GM18517 (cell line): Measurements from ENCODE around the gene PDIA6.
"Not testable (repeated sequence)": the region's sequence is repeated elsewhere in the genome, so short reads cannot be mapped to it uniquely, and the experiment has no call there.

Source experiments
- ATAC-seq: cut with Tn5 transposase; IDR thresholded peaks from one replicate; pipeline ENCODE4 v1.9.1; 2021; ENCODE audit warnings: mild to moderate bottlenecking, moderate library complexity; ENCODE audit not compliant: unreplicated experiment

Gene PDIA6

DNA sequence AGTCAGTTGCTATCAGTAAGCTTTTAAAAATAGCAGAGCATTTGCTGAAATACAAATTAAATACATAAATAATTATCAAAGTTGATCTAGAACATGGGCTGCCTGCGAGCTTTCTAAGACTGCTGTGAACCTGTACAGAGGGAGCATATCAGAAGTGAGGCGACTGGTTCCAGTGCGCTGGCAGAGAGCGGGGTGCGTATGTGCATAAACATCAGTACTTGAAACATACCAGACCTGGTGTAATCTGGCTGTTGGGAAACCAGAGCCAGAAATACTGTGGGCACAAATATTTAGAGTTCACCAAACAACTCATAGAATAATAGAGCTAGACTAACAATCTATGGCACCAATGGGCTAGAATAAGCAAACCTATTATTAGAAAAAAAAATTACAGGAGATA is 27.3 kb downstream of the PDIA6 start:
- no peak for ATAC-seq

DNA sequence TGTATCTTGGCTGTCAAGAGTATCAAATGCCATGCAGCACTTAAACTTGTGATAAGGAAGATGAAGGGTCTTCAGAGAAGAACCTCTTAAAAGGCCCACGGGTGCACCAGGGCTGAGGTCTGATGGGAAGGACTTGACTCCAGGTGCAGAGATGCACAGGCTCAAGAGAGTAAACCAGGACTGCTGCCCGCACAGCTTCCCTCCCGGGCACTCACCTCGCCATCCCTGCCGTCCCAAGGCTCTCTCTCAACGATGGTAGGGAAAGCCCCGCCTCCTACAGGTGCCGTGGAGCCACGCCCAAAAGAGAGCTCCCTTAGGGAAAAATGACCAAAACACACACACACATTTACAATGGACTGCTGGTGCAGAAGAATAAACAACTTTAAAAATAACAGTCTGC is 27.9 kb downstream of the PDIA6 start:
- ATAC-seq: no peak

DNA sequence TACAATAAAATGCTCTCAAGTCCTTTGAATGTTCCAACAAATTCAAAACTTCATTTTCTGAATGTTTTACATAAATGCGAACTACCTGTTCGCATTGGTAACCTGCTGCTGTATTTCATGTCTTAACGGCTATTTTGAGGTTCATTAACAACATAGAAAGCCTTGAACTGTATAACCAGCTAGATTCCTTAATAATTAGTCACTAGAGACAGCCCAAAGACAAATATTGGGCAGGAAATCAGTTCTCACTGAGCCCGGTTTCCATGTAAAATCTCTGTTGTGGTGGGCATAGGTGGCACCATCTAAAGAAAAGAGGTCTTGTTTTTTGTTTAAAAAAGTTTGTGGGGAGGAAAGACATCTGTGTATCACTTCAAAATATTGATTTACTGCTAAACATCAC is 29.2 kb downstream of the PDIA6 start:
- ATAC-seq: no peak

- no peak for ATAC-seq
Measured at GRCh38 chr2:10781746-10782145, 30.8 kb downstream of the PDIA6 start.

GRCh38 chr2:10780821-10781220 is 31.8 kb downstream of the PDIA6 start:
- ATAC-seq: not testable (repeated sequence)

DNA sequence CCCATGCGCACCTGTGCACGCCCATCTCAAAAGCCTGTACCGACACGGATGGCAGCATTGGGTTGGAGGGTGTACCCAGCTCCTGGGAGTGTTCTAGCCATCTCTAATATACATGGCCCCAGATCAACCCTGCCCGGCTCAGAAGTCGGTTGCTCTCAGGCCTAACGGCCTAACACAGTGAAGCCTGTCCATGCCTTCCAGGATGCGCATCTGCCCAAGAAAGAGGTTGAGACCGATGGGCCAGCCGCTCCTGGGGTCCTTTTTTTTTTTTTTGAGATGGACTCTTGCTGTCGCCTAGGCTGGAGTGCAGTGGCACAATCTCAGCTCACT is 32.1 kb downstream of the PDIA6 start:
- no peak for ATAC-seq

DNA sequence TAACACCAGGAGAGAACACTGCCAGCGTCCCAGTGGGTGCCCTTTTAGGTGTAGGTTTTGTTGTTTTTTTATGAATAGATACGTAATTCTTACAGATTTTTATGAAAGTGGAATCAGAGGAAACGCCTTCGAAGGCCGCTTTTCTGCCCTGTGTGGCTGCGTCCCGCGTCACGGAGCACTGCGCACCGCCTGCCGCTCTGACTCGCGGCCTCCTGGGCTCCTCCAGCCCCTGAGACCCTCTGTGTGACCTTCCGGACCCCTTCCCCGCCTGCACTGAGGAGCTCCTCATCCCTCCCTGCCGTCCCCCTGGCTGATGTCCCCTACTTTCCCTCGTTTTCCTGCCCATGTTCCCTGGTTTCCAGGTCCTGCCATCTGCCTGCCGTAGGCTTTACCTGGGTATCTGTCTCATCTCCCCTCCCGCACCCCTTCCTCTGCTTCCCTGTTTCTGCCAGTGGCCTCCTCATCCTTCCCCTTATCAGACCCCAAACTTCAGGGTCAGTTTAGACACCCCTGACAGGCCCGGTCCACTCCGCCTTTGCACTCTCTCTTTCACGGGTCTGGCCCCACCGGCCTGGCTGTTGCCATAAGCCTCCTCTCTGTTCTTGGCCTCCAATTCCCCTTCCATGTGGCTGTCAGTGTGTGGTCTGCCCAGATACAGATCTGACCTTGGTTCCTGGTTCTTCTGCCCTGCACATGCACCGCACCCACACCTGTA is 32.7 kb downstream of the PDIA6 start:
- ATAC-seq: no peak

GRCh38 chr2:10778724-10779115 is 33.9 kb downstream of the PDIA6 start:
- ATAC-seq: no peak

DNA sequence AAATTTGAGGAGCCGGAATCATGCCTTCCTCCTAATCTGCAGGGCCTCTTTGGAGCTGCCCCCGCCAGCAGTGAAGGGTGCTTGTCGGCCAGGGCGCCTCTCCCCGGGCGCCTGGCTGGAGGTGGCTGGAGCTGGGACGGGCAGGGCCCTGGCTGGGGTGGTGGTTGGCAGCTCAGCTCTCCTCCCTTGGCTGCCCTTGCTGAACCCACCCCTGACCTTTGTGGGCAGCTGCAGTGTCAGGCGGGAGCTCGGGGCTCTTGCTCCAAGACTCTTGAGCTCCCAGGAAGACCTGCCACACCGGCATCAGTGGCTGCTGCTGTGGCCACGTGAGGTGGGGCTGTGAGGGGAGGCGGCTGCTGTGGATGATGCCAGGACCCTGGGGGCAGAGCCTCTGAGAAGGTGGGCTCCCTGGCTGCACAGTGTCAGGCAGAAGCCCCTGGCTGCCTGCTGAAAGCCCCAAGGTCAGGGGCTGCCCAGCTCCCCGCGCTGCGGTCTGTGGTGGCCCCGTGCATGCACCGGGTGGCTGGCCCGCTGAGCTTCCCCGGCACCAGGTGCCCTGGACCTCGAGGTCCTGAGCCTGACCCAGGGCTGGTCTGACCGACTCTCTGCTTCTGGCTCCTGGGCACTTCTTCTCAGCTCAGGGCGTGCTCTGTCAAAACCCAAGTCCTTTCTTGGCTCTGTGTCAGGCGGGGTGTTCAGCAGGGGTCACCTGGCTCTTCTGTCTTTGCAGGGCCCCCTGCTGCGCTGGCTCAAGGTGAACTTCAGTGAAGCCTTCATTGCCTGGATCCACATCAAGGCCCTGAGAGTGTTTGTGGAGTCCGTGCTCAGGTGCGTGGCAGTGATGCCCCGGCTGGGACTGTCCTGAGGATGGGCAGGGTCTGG is 34.5 kb downstream of the PDIA6 start:
- no peak for ATAC-seq

GRCh38 chr2:10777111-10777841 is 35.3 kb downstream of the PDIA6 start:
- no peak for ATAC-seq

- no peak for ATAC-seq
Measured at GRCh38 chr2:10776231-10776977, 36.2 kb downstream of the PDIA6 start.

GRCh38 chr2:10775831-10776230 is 36.8 kb downstream of the PDIA6 start:
- no peak for ATAC-seq

GRCh38 chr2:10775021-10775780 is 37.4 kb downstream of the PDIA6 start:
- ATAC-seq: no peak

DNA sequence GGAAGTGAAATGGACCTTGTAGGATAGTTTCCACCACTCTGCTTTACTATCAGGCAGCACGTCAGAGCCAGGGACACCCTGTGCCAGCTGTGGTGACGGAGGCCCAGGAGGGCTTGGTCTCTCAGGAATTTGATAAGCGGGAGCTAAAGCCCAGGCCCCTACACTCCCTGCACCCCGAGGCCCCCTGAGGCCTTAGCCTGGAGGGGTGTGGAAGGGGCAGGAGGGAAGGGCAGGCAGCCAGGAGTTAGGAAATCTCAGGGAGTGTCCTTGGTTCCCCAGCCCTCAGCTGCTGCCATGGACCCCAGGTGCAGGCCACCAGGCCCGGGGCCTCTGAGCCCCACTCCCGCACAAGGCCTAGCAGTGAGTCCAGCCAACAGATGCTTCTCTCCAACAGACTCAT is 38.2 kb downstream of the PDIA6 start:
- no peak for ATAC-seq

GRCh38 chr2:10773821-10774341 is 38.7 kb downstream of the PDIA6 start:
- no peak for ATAC-seq

DNA sequence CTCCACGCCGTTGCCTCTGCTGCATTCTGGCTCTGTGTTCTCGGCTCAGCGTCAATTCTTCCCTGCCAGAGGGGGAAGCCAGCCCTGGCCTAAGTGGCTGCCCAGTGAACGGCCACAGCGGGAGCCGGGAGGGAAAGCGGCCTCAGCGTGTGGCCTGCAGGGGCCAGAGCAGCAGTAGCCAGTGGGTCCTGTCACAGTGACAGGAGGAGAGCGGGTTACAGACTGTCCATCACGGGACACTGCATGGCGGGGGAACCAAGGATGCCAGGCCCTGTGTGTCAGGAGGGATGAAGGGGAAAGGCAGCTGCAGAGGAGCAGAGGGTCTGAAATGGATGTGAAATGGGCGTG is 39.7 kb downstream of the PDIA6 start:
- ATAC-seq: no peak

DNA sequence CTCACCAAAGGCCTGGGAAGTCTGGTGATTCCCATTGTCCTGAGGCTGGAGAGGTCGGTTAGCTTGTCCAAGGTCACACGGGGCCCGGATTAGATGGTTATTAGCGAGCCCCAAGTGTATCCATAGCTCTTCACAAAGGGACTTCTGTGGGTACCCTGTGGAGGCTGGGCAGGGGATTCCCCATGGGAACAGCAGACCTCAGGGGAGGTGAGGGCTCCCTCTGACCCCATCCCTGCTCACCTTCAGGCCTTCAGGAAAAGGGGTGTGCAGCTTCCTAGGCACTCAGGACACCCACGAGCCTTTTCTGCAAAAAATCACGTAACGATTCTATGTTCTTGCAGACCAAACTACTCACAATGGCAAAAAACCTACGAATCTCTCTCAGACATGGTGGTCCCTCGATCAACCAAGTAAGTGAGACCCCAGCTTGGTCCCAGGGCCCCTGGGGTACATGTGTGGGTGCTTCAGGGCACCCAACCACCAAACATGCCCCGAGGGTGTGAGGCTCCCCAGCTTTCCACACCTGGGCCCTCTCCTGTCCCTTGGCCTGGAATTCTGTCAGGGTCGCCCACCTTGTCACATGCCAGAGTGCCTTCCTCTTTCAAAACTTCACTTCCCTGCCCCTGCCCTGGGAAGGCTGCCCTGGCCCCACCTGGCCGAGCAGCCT is 40.3 kb downstream of the PDIA6 start:
- no peak for ATAC-seq

DNA sequence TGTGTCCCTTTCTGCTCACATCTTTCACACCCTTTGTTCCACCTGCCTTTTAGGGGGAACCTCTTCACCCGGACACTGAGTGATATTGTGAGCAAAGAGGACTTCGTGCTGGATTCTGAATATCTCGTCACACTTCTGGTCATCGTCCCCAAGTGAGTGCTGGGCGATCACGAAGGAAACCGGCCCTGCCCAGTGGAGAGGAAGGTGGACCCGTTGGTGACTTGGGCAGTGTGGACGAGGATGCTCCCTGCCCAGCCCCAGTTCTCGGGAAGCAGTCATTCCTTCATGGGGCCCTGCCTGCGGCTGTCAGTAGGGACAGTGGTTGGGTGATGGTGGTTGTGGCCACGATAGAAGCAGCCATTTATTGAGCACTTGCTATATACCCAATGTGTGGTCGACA is 40.8 kb downstream of the PDIA6 start:
- ATAC-seq: no peak

GRCh38 chr2:10770956-10771750 is 41.4 kb downstream of the PDIA6 start:
- no peak for ATAC-seq
